CD14-positive monocyte (primary cell): ENCODE results near the gene DAB2. TPM values are rescaled to one million over a fixed set of nuclear protein-coding genes. Genes with fewer than 3 reads are reported as not detected.

Experiments
- DNase-seq, 3 donors: peaks; one replicate each; pipeline ENCODE4 v3.0.0-alpha.2; 2011 to 2022
- H2AFZ ChIP-seq: 2 replicates; pipeline ENCODE4 v1.6.0; 2012; ENCODE audit warnings: mild to moderate bottlenecking, low read depth, low read length, inconsistent platforms; ENCODE audit not compliant: insufficient read depth, poor library complexity, severe bottlenecking
- H3K27ac ChIP-seq, 2 donors: 1 replicate in 1 of 2; 2 replicates in 1 of 2; pipeline ENCODE4 v1.5.1; 2012 to 2013; ENCODE audit warnings: low read length in 2 of 2, control low read depth in 1 of 2, inconsistent platforms in 1 of 2, low read depth in 1 of 2, mild to moderate bottlenecking in 1 of 2
- H3K27me3 ChIP-seq, 2 donors: one replicate each; pipeline versions ENCODE4 v1.6.0 to v1.6.1; 2011 to 2013; ENCODE audit warnings: low read length in 2 of 2; ENCODE audit not compliant: control insufficient read depth in 2 of 2, insufficient read depth in 2 of 2
- H3K36me3 ChIP-seq, 2 donors: replicated peaks in 1 of 2; 1 replicate in 1 of 2; 2 replicates in 1 of 2; pipeline versions ENCODE4 v1.5.1 to v1.6.1; 2012 to 2013; ENCODE audit warnings: low read length in 2 of 2, control low read depth in 1 of 2, inconsistent platforms in 1 of 2, mild to moderate bottlenecking in 1 of 2; ENCODE audit not compliant: insufficient read depth in 2 of 2, control insufficient read depth in 1 of 2
- H3K4me1 ChIP-seq, 2 donors: 1 replicate in 1 of 2; 2 replicates in 1 of 2; pipeline versions ENCODE4 v1.5.1 to v1.6.1; 2012 to 2013; ENCODE audit warnings: low read length in 2 of 2, control low read depth in 1 of 2, inconsistent platforms in 1 of 2, mild to moderate bottlenecking in 1 of 2, moderate library complexity in 1 of 2; ENCODE audit not compliant: insufficient read depth in 2 of 2, control insufficient read depth in 1 of 2
- H3K4me2 ChIP-seq: replicated peaks from 2 replicates; pipeline ENCODE3; 2012; ENCODE audit warnings: low read length, moderate library complexity, mild to moderate bottlenecking; ENCODE audit not compliant: poor library complexity, severe bottlenecking; ENCODE audit errors: extremely low read depth
- H3K4me3 ChIP-seq, 3 experiments: fragments of 200-600 bp in 1 of 3; sonication (generic) in 1 of 3; replicated peaks in 1 of 3; 1 replicate in 2 of 3; 2 replicates in 1 of 3; pipeline ENCODE4 v1.5.1; 2011 to 2013; ENCODE audit warnings: low read length in 3 of 3, mild to moderate bottlenecking in 3 of 3, control low read depth in 2 of 3, low read depth in 2 of 3, inconsistent platforms in 1 of 3, moderate library complexity in 1 of 3
- H3K79me2 ChIP-seq: 2 replicates; pipeline ENCODE4 v1.6.0; 2012; ENCODE audit warnings: mild to moderate bottlenecking, control low read depth, inconsistent platforms, low read length, moderate library complexity; ENCODE audit not compliant: insufficient read depth
- H3K9ac ChIP-seq: 2 replicates; pipeline ENCODE4 v1.6.0; 2017; ENCODE audit warnings: low read length, mild to moderate bottlenecking; ENCODE audit not compliant: insufficient read depth, poor library complexity, severe bottlenecking
- H3K9me3 ChIP-seq, 2 donors: replicated peaks in 1 of 2; 1 replicate in 1 of 2; 2 replicates in 1 of 2; pipeline versions ENCODE4 v1.5.1 to v1.6.1; 2012 to 2013; ENCODE audit warnings: low read length in 2 of 2, control low read depth in 1 of 2; ENCODE audit not compliant: control insufficient read depth in 1 of 2, insufficient read depth in 1 of 2
- H4K20me1 ChIP-seq: 2 replicates; pipeline ENCODE4 v1.6.0; 2012; ENCODE audit warnings: mild to moderate bottlenecking, low read length, control low read depth, moderate library complexity; ENCODE audit not compliant: insufficient read depth
- H3K27ac Mint-ChIP-seq, 7 donors: one replicate each; pipeline ENCODE4 v1.8.0; 2020; ENCODE audit warnings: mild to moderate bottlenecking in 7 of 7, mixed read lengths in 7 of 7, moderate library complexity in 6 of 7, inconsistent platforms in 2 of 7
- H3K27me3 Mint-ChIP-seq, 3 donors: one replicate each; pipeline ENCODE4 v1.8.0; 2021 to 2022; ENCODE audit warnings: low read depth in 3 of 3, mild to moderate bottlenecking in 3 of 3, mixed read lengths in 3 of 3, moderate library complexity in 3 of 3, inconsistent platforms in 1 of 3
- H3K36me3 Mint-ChIP-seq, 2 donors: one replicate each; pipeline ENCODE4 v1.8.0; 2020; ENCODE audit warnings: mixed read lengths in 2 of 2, inconsistent platforms in 1 of 2, mild to moderate bottlenecking in 1 of 2
- H3K4me1 Mint-ChIP-seq: one replicate; pipeline ENCODE4 v1.8.0; 2020; ENCODE audit warnings: mild to moderate bottlenecking, mixed read lengths
- H3K4me3 Mint-ChIP-seq, 2 donors: one replicate each; pipeline ENCODE4 v1.8.0; 2020; ENCODE audit warnings: mild to moderate bottlenecking in 2 of 2, mixed read lengths in 2 of 2, moderate library complexity in 1 of 2
- H3K9me3 Mint-ChIP-seq, 7 donors: one replicate each; pipeline ENCODE4 v1.8.0; 2020 to 2022; ENCODE audit warnings: mixed read lengths in 7 of 7, mild to moderate bottlenecking in 6 of 7, moderate library complexity in 6 of 7, inconsistent platforms in 2 of 7
- CTCF ChIP-seq: fragments of 200-600 bp; IDR thresholded peaks from one replicate; pipeline ENCODE4 v1.8.0; 2022; ENCODE audit warnings: antibody characterized with exemption, mild to moderate bottlenecking
- WGBS: methylation state at CpG from one replicate; pipeline ENCODE4 v1.1.5; 2013; ENCODE audit warnings: missing lambda C conversion rate; ENCODE audit not compliant: insufficient coverage; 5-methylcytosine and 5-hydroxymethylcytosine counted together
- intact Hi-C, 2 donors: fragments of 100-400 bp; cut with micrococcal nuclease; formaldehyde crosslinking; loops; one replicate each; pipeline versions ENCODE4 v1.15.0 to v1.15.1; 2023
- polyA minus RNA-seq: library from RNA; depleted of rRNA, polyadenylated mRNA; stranded (reverse); fragments of >200 nt; gene quantifications from 2 replicates; pipeline ENCODE4 v1.2.3, GENCODE V29; 2012
- polyA plus RNA-seq, 3 donors: library from polyadenylated mRNA; depleted of rRNA in 1 of 3; unstranded in 2 of 3; stranded (reverse) in 1 of 3; fragments of 300-500 nt in 2 of 3; fragments of >200 nt in 1 of 3; fragmentation: Illumina TruSeq in 2 of 3; gene quantifications; 1 replicate in 2 of 3; 2 replicates in 1 of 3; pipeline ENCODE4 v1.2.3, GENCODE V29; 2012 to 2021
- total RNA-seq, 12 experiments: library from RNA in 1 of 12; stranded (reverse) in 1 of 12; fragments of 120-200 nt in 1 of 12; gene quantifications; one replicate each; pipeline ENCODE4 v1.2.4 and lab custom pipeline; 2013 to 2026; ENCODE audit warnings: mixed read lengths in 6 of 12, inconsistent platforms in 1 of 12

DAB2 gene
- total RNA-seq (2013) = 7.3 TPM
- polyA plus RNA-seq = 1 to 10 TPM in 2 of 3 donors, under 1 TPM in 1; 0.98 to 4.8 (median 3.0) TPM
- polyA minus RNA-seq = 2.6 TPM in 2 replicates
- total RNA-seq (lab: John Stamatoyannopoulos, UW) = 11.8 to 163 (median 48.0) reads per million in 11 experiments

DNA sequence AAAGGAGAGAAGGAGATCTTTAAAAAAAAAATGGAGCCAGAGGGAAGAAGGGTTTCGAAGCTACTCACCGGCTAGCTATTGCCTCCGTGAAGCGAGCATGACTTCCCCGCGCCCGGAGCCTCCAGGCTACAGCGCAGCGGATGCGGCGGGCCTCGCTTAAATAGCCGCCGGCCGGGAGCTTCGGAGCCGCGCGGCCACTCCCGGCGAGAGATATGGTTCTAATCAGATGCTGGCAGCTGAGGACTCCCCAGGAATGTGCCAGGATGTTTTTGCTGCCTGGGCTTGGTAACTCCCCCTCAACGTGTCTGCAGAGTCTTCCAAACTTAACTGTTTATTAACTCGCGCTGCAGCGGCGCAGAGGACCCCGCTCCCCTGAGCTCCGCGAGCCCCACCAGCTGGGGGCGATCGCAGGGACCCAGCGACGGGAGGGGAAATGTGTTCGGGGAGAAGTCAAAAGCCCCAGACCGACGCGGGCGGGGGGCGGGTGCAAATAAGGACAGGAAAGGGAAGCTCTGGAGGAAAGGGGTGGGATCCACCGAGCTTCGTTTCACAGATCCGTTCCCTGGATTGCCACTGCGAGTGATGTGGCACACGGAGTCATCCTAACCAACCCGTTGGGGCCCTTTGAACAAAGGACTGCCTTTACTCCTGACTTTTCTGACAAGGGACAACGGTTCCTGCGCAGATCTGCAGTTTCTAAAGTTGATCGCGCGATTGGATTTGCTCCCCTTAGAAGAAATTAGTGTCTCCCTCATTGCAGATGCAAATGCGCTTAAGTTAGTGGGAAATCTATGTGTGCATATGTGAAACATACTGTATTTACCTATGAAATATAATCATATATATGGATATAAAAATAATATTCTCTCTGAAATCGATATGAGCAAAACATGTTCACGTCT, at the start of gene DAB2:
Gene DAB2, minus strand, starts transcription at position 245 of the 902 bp plus-strand sequence. CDS start 30,660 bp downstream, outside the sequence.
- Histone ChIP-seq H3K4me1 (peaks cover 21 to 27% of the 10 kb centered on the region in 2 donors), H4K20me1 (no peaks in the 10 kb centered on the region), H3K36me3 (no peaks in the 10 kb centered on the region), H3K79me2 (no peaks in the 10 kb centered on the region), H3K4me2 (peak within 1 kb of the TSS; percentile 86), H3K4me3 (peak within 1 kb of the TSS; percentile 49 to 79 (median 65)), H3K9ac (peak within 1 kb of the TSS; percentile 67), H2AFZ (peak within 1 kb of the TSS; percentile 82), H3K9me3 (no peaks in the 10 kb centered on the region), H3K27ac (peak within 1 kb of the TSS; percentile 36 to 55), H3K27me3 (no peaks in the 10 kb centered on the region)
- Mint-ChIP-seq H3K4me3 (peak within 1 kb of the TSS; percentile 92 to 98), H3K27ac (peak within 1 kb of the TSS; percentile 59 to 93 (median 87)), H3K9me3 (peaks cover 0 to 2% (median 0%) of the 10 kb centered on the region in 7 donors), H3K4me1 (peaks cover 39% of the 10 kb centered on the region), H3K27me3 (peaks cover 4 to 11% (median 7%) of the 10 kb centered on the region in 3 donors), H3K36me3 (peaks cover 0 to 2% of the 10 kb centered on the region in 2 donors)
- peak; percentile 55 for TF ChIP-seq CTCF
- DNase-seq = peak; percentile 72 to 77 (median 73)
- intact Hi-C loops = loop anchor here in 1 of 2 donors (5.0 kb wide), 2 partner anchors 48 to 122 kb away; no protein-coding TSS in a partner anchor
- WGBS = 0% methylated on average over 40 of the region's 53 CpGs

- no peaks in the 10 kb centered on the region for H3K27me3 Mint-ChIP-seq
- Histone ChIP-seq H3K9ac (no peak overlapping the region), H3K27me3 (no peaks in the 10 kb centered on the region), H2AFZ (no peak overlapping the region), H3K9me3 (no peaks in the 10 kb centered on the region), H3K4me2 (no peak overlapping the region), H3K4me3 (no peak overlapping the region), H3K4me1 (peaks cover 37 to 41% of the 10 kb centered on the region in 2 donors), H4K20me1 (no peaks in the 10 kb centered on the region), H3K79me2 (no peaks in the 10 kb centered on the region), H3K27ac (no peak overlapping the region), H3K36me3 (no peaks in the 10 kb centered on the region)
- H3K9me3 Mint-ChIP-seq = no peaks in the 10 kb centered on the region
- WGBS = no CpG with 5 or more reads among the region's 3 CpGs
- H3K4me3 Mint-ChIP-seq = no peak overlapping the region
- no peaks in the 10 kb centered on the region for H3K36me3 Mint-ChIP-seq
- TF ChIP-seq CTCF = no peak
- H3K27ac Mint-ChIP-seq = no peak overlapping the region
- H3K4me1 Mint-ChIP-seq = peaks cover 41% of the 10 kb centered on the region
- intact Hi-C loops = loop anchor here in 1 of 2 donors (10.0 kb wide), 1 partner anchor 72 kb away; no protein-coding TSS in a partner anchor
- DNase-seq = no peak
These were observed 48.5 kb upstream of the DAB2 start for GRCh38 chr5:39473156-39473775.
